ENCODE measurements around the gene ATP5F1E. TPM values are rescaled to one million over a fixed set of nuclear protein-coding genes. Genes with fewer than 3 reads are reported as not detected.
A peak's percentile ranks its signal among the peaks of the same experiment; 100 is the strongest.

Gene ATP5F1E
- total RNA-seq, 1 donor from 2014 or later: 17.1 TPM

DNA sequence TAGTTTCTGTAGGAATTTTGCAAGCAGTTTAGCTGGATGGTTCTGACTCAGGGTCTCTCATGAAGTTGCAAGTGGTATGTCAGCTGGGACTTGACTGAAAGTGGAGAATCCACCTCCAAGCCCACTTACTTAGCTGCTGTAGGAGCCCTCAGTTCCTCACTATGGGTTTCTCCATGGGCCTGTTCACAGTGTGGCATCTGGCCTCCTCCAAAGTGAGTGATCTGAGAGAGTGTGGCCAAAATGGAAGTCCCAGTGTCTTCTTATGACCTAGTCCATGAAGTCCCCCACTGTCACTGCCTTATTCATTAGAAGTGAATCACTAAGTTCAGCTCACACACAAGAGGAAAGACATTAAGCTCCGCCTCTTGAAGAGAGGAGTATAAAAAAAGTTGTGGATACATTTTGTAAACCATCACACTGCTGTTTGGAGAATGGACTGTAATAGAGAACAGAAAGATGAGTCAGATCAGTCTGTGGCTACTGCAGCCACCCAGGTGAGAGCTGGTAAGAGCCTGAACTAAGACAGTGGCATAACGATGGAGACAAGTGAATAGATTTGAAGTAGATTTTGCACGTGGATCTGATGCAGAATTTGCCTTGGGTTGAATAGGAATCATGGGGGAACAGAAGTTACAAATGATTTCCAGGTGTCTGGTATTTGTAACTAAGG is 55.9 kb downstream of the ATP5F1E start:
- Histone ChIP-seq H3K4me3 (ENCODE audit: low read depth, low read length) (no peak overlapping the region), H3K36me3 (ENCODE audit: control insufficient read depth, insufficient read depth, low read length) (no peaks in the 10 kb centered on the region), H3K27me3 (ENCODE audit: control insufficient read depth, insufficient read depth, low read length) (no peaks in the 10 kb centered on the region)
- FAIRE-seq (no peak), DNase-seq (ENCODE audit: low read depth) (peak; percentile 49)
- TF ChIP-seq CTCF (IDR thresholded peaks at IDR 0.05; ENCODE audit: insufficient read depth, low read length, severe bottlenecking): no peak

Other genes with a start within 250 kb of the ATP5F1E start
- gene GNAS-AS1, start 181.4 kb downstream of the ATP5F1E start, total RNA-seq: 0.13 and 1.3 TPM in 2 replicates
- 279 and 385 TPM in 2 replicates for gene GNAS, start 179.6 kb downstream of the ATP5F1E start, total RNA-seq
- gene NELFCD, start 51.1 kb downstream of the ATP5F1E start, total RNA-seq: 27.4 and 32.3 TPM in 2 replicates
- 73.7 and 87.8 TPM in 2 replicates for gene CTSZ, start 25.1 kb downstream of the ATP5F1E start, total RNA-seq
- not detected in 2 replicates for gene TUBB1, start 12.9 kb downstream of the ATP5F1E start, total RNA-seq
- gene PRELID3B, start 10.5 kb upstream of the ATP5F1E start, total RNA-seq: 160 and 202 TPM in 2 replicates
- gene ZNF831, start 131.5 kb upstream of the ATP5F1E start, total RNA-seq: not detected in 2 replicates